Mesothelial cell of epicardium (in vitro differentiated cells): ENCODE data around the gene UNC45A. TPM values are rescaled to one million over a fixed set of nuclear protein-coding genes. Genes with fewer than 3 reads are reported as not detected.
"Not testable (repeated sequence)": the region's sequence is repeated elsewhere in the genome, so short reads cannot be mapped to it uniquely, and the experiment has no call there.

ENCODE experiments used
- DNase-seq, 2 experiments: peaks; one replicate each; pipeline ENCODE4 v3.0.0; 2021; ENCODE audit warnings: low spot score in 2 of 2; ENCODE audit not compliant: unreplicated experiment in 2 of 2
- H3K27ac Mint-ChIP-seq: 2 replicates; pipeline ENCODE4 v1.8.0; 2021; ENCODE audit warnings: mixed read lengths
- H3K27me3 Mint-ChIP-seq: 2 replicates; pipeline ENCODE4 v1.8.0; 2021; ENCODE audit warnings: low read depth, mixed read lengths
- H3K36me3 Mint-ChIP-seq: 2 replicates; pipeline ENCODE4 v1.8.0; 2021; ENCODE audit warnings: mixed read lengths
- H3K4me1 Mint-ChIP-seq: 2 replicates; pipeline ENCODE4 v1.8.0; 2021; ENCODE audit warnings: mixed read lengths
- H3K4me3 Mint-ChIP-seq: 2 replicates; pipeline ENCODE4 v1.8.0; 2021; ENCODE audit warnings: mild to moderate bottlenecking, moderate library complexity, mixed read lengths
- H3K9me3 Mint-ChIP-seq: 2 replicates; pipeline ENCODE4 v1.8.0; 2021; ENCODE audit warnings: mixed read lengths
- CTCF ChIP-seq: fragments of 200-600 bp; sonication (generic); IDR thresholded peaks from one replicate; pipeline ENCODE4 v1.5.0; 2021; ENCODE audit warnings: antibody characterized with exemption; ENCODE audit not compliant: unreplicated experiment
- total RNA-seq: library from RNA; stranded (reverse); gene quantifications from 3 replicates; pipeline ENCODE4 v1.2.1, GENCODE V29; 2021

UNC45A gene
- total RNA-seq, 1 donor from 2014 or later = 79.7 TPM

- Mint-ChIP-seq H3K4me1 (no peaks in the 10 kb centered on the region), H3K27ac (peak overlapping the region; percentile 25), H3K9me3 (no peaks in the 10 kb centered on the region), H3K36me3 (peaks cover 23% of the 10 kb centered on the region), H3K27me3 (no peaks in the 10 kb centered on the region), H3K4me3 (no peak overlapping the region)
- no peak for DNase-seq
- no peak for TF ChIP-seq CTCF
Observed at GRCh38 chr15:90892498-90893174, 42.4 kb upstream of the UNC45A start.

GRCh38 chr15:90893175-90894090 is 41.7 kb upstream of the UNC45A start:
- Mint-ChIP-seq H3K27ac (no peak overlapping the region), H3K36me3 (peaks cover 21% of the 10 kb centered on the region), H3K27me3 (no peaks in the 10 kb centered on the region), H3K9me3 (no peaks in the 10 kb centered on the region), H3K4me1 (no peaks in the 10 kb centered on the region), H3K4me3 (no peak overlapping the region)
- no peak for DNase-seq
- no peak for TF ChIP-seq CTCF

- no peak for TF ChIP-seq CTCF
- no peaks in the 10 kb centered on the region for H3K4me1 Mint-ChIP-seq
- no peaks in the 10 kb centered on the region for H3K9me3 Mint-ChIP-seq
- no peak for DNase-seq
- H3K27ac Mint-ChIP-seq = no peak overlapping the region
- peaks cover 21% of the 10 kb centered on the region for H3K36me3 Mint-ChIP-seq
- H3K27me3 Mint-ChIP-seq = no peaks in the 10 kb centered on the region
- H3K4me3 Mint-ChIP-seq = no peak overlapping the region
Observed at GRCh38 chr15:90895571-90896117, 39.4 kb upstream of the UNC45A start.

GRCh38 chr15:90897131-90897655 is 37.9 kb upstream of the UNC45A start:
- H3K27me3 Mint-ChIP-seq, H3K27ac Mint-ChIP-seq, H3K9me3 Mint-ChIP-seq, H3K4me3 Mint-ChIP-seq, DNase-seq: not testable (repeated sequence)
- Mint-ChIP-seq H3K36me3 (peaks cover 20% of the 10 kb centered on the region), H3K4me1 (peaks cover 12% of the 10 kb centered on the region)

GRCh38 chr15:90901175-90902039 is 33.7 kb upstream of the UNC45A start:
- peak overlapping the region; percentile 74 for H3K4me3 Mint-ChIP-seq
- H3K9me3 Mint-ChIP-seq = no peaks in the 10 kb centered on the region
- peaks cover 21% of the 10 kb centered on the region for H3K4me1 Mint-ChIP-seq
- H3K27me3 Mint-ChIP-seq = no peaks in the 10 kb centered on the region
- no peak for DNase-seq
- peak overlapping the region; percentile 90 for H3K27ac Mint-ChIP-seq
- H3K36me3 Mint-ChIP-seq = peaks cover 15% of the 10 kb centered on the region
- TF ChIP-seq CTCF = no peak
